Adipocyte (in vitro differentiated cells): Measurements from ENCODE around the gene TTC33.
"Not testable (repeated sequence)": the region's sequence is repeated elsewhere in the genome, so short reads cannot be mapped to it uniquely, and the experiment has no call there.

Experiments used
- DNase-seq: peaks from one replicate; pipeline ENCODE4 v3.0.0-alpha.2; 2015; ENCODE audit warnings: low read depth
- H3K27me3 ChIP-seq: replicated peaks from 2 replicates; pipeline ENCODE4 v1.7.0; 2013; ENCODE audit warnings: mild to moderate bottlenecking, low read length, moderate library complexity; ENCODE audit not compliant: control insufficient read depth, insufficient read depth
- H3K36me3 ChIP-seq: 2 replicates; pipeline ENCODE4 v1.7.0; 2013; ENCODE audit warnings: low read length, mild to moderate bottlenecking, moderate library complexity; ENCODE audit not compliant: control insufficient read depth, insufficient read depth, severe bottlenecking
- H3K4me1 ChIP-seq: 2 replicates; pipeline ENCODE4 v1.7.0; 2013; ENCODE audit warnings: mild to moderate bottlenecking, low read length, moderate library complexity; ENCODE audit not compliant: control insufficient read depth, insufficient read depth
- H3K4me3 ChIP-seq: 2 replicates; pipeline ENCODE4 v1.7.0; 2013; ENCODE audit warnings: mild to moderate bottlenecking, low read length, moderate library complexity
- H3K9ac ChIP-seq: 2 replicates; pipeline ENCODE4 v1.7.0; 2013; ENCODE audit warnings: mild to moderate bottlenecking, low read length, moderate library complexity
- H3K9me3 ChIP-seq: 2 replicates; pipeline ENCODE4 v1.7.0; 2013; ENCODE audit warnings: mild to moderate bottlenecking, low read length, moderate library complexity; ENCODE audit not compliant: control insufficient read depth

The TTC33 gene

GRCh38 chr5:40575921-40576320 is 179.8 kb downstream of the TTC33 start:
- no peak overlapping the region for H3K9ac ChIP-seq
- H3K4me1 ChIP-seq = peaks cover 9% of the 10 kb centered on the region
- H3K36me3 ChIP-seq = no peaks in the 10 kb centered on the region
- no peak for DNase-seq
- no peak overlapping the region for H3K4me3 ChIP-seq
- H3K27me3 ChIP-seq = no peaks in the 10 kb centered on the region
- no peaks in the 10 kb centered on the region for H3K9me3 ChIP-seq

DNA sequence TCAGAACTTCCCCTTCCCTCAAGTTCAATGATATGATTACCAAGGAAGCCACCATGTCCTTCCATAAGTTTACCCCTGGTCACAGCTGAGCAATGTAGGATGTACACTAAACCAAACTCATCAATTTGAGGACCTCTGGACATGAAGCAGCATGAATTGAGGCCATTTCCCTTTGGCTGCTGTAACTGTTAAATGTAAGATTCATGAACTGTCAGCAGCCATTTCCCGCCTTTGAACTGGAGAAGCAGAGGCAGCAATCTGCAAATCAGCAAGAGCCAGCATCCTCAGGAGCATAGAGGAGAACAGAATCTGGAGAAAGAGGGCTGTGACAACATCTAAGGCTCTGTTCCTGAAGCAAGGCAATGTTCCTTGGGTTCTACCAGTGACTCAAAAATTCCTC is 180.3 kb downstream of the TTC33 start:
- Histone ChIP-seq H3K4me3 (no peak overlapping the region), H3K9me3 (no peaks in the 10 kb centered on the region), H3K9ac (no peak overlapping the region), H3K4me1 (peaks cover 12% of the 10 kb centered on the region), H3K27me3 (no peaks in the 10 kb centered on the region), H3K36me3 (no peaks in the 10 kb centered on the region)
- DNase-seq = no peak

DNA sequence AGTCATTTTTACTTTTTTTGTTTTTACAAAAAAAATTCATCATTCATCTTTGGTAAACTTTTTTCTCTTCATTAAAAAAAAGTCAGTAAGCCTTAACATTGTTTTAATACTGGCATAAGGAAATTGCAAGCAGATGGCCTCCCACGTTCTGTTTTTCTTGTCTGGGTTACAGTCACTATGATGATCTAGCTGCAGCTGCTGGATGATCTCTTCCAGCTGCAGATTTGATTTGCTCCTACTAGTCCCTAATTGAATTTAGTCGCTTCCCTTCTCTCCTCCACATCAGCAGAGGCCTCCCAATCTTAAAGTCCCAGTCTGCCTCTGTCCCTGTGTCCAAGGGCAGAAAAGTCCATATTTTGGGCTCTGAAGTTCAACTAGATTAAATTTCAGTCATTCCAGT is 182.8 kb downstream of the TTC33 start:
- H3K36me3 ChIP-seq = no peaks in the 10 kb centered on the region
- no peaks in the 10 kb centered on the region for H3K27me3 ChIP-seq

GRCh38 chr5:40572391-40572790 is 183.4 kb downstream of the TTC33 start:
- DNase-seq = no peak
- no peaks in the 10 kb centered on the region for H3K9me3 ChIP-seq
- H3K4me3 ChIP-seq = no peak overlapping the region
- no peak overlapping the region for H3K9ac ChIP-seq
- no peaks in the 10 kb centered on the region for H3K36me3 ChIP-seq
- H3K27me3 ChIP-seq = no peaks in the 10 kb centered on the region
- peaks cover 18% of the 10 kb centered on the region for H3K4me1 ChIP-seq

More for the DNA sequence above, 182.8 kb downstream of the TTC33 start:
- Histone ChIP-seq H3K4me3 (no peak overlapping the region), H3K9ac (no peak overlapping the region), H3K9me3 (no peaks in the 10 kb centered on the region), H3K4me1 (peaks cover 18% of the 10 kb centered on the region)
- peak; percentile 76 for DNase-seq

DNA sequence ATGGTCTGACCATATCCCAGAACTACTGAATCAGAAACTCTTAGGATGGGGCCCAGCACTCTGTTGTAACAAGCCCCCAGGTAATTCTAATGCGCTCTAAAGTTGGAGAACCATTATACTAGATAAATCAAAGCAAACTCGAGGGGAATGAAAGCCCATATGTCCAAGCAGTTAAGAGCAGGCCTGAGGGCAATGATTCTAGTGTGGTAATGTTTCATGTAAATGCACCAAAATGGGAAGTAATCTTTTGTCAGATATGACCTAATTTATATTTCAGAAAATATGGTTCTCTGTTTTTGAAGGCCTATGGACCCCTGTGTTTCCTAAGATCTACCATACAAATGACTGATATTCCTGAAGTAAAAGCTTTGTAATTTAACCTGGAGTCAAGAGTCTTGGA is 184.0 kb downstream of the TTC33 start:
- no peak overlapping the region for H3K9ac ChIP-seq
- no peak for DNase-seq
- no peaks in the 10 kb centered on the region for H3K9me3 ChIP-seq
- no peaks in the 10 kb centered on the region for H3K36me3 ChIP-seq
- H3K27me3 ChIP-seq = no peaks in the 10 kb centered on the region
- peaks cover 18% of the 10 kb centered on the region for H3K4me1 ChIP-seq
- H3K4me3 ChIP-seq = no peak overlapping the region

DNA sequence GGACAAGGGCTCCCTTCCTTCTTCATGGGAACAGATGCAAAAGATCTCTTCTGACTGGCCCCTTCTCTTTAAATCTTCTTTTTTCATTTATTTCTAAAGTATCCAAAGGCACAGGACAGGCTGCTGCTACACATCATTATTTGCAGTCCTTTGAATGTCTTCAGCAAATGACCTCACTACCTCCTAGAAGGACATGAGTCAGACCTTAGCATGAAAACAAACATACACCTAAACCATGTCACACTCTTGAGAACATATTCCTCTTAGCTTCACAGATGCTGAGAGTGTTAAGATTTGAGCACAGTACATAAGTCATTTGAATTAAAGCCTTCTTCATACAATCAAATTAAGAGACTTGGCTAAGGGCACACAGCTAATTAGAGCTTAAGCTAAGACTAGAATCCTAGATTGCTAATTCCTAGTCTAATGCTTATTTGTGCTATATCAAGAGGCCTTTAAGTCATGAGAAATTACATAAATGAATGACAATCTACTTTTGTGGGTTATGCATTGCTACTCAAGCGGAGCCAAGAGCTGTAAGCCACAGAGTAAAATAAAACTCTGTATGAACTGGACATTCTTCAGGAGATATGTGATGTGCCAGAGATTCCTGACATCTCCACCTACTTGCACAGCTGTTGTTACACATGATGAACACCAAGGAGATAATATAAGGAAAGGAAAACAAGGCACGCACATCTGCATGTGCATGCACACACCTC is 185.2 kb downstream of the TTC33 start:
- Histone ChIP-seq H3K9ac (no peak overlapping the region), H3K36me3 (no peaks in the 10 kb centered on the region), H3K9me3 (no peaks in the 10 kb centered on the region), H3K4me1 (peaks cover 18% of the 10 kb centered on the region), H3K4me3 (no peak overlapping the region), H3K27me3 (no peaks in the 10 kb centered on the region)
- DNase-seq = peak; percentile 62

DNA sequence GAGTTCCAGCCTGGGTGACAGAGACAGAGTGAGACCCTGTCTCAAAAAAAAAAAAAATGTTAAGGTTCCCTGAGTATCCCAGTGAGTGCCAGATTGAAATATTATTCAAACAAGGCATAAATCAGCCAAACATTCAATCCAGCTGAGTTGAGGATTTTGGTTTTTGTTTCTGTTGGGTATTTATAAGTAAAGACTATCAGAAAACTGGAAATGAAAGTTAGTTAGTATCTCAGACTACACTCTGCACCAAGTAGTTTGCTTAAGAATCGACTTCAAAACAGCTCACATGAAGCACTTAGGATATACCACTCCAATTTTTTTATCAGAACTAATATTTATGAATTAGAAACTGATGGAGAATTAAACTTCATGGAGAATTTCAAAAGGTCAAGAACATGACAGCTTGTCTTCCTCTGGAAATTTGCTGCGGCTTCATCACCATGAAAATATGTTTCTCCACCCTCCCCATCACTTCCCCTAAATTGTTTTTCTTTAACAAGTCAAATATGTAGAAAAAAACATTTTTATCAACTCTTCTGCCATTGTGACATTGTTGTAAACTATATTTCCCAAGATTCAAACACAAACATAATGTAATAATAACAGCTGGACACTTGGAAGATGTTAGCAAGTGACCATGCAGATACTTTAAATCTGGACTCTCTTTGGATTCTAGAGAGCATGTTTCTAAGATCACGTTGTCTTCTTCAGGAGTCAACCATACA is 186.1 kb downstream of the TTC33 start:
- Histone ChIP-seq H3K27me3 (no peaks in the 10 kb centered on the region), H3K4me3 (no peak overlapping the region), H3K36me3 (no peaks in the 10 kb centered on the region), H3K9me3 (no peaks in the 10 kb centered on the region), H3K4me1 (peaks cover 18% of the 10 kb centered on the region), H3K9ac (no peak overlapping the region)
- peak; percentile 39 for DNase-seq

- Histone ChIP-seq H3K9ac (no peak overlapping the region), H3K9me3 (no peaks in the 10 kb centered on the region), H3K36me3 (no peaks in the 10 kb centered on the region), H3K27me3 (no peaks in the 10 kb centered on the region), H3K4me1 (peaks cover 18% of the 10 kb centered on the region), H3K4me3 (no peak overlapping the region)
- DNase-seq = no peak
Observed at GRCh38 chr5:40568548-40568947, 187.2 kb downstream of the TTC33 start.

GRCh38 chr5:40563173-40563572 is 192.6 kb downstream of the TTC33 start:
- H3K9ac ChIP-seq, H3K4me1 ChIP-seq, H3K36me3 ChIP-seq, H3K9me3 ChIP-seq, H3K27me3 ChIP-seq, DNase-seq, H3K4me3 ChIP-seq: not testable (repeated sequence)

DNA sequence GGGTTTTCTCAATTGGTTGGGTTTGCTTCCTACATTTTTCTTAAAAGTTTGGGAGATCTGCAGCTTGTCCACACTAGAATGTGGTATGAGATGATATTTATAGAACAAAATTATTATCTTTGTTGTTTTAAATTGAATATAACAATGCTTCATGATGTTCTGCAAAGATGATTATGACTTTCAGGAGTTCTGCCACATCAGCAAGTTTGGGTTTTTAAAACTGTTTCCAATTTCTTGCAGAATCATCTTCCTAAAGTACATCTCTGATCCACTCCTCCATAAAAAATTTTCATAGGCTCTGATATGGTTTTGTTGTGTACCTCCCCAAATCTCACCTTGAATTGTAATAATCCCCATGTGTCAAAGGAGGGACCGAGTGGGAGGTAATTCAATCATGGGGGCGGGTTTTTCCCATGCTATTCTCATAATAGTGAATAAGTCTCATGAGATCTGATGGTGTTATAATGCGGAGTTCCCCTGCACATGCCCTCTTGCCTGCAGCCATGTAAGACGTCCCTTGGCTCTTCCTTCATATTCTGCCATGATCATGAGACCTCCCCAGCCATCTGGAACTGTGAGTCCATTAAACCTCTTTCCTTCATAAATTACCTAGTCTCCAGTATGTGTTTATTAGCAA is 195.2 kb downstream of the TTC33 start:
- no peaks in the 10 kb centered on the region for H3K27me3 ChIP-seq
- no peaks in the 10 kb centered on the region for H3K9me3 ChIP-seq
- no peaks in the 10 kb centered on the region for H3K4me1 ChIP-seq
- DNase-seq = no peak
- no peak overlapping the region for H3K4me3 ChIP-seq
- H3K36me3 ChIP-seq = no peaks in the 10 kb centered on the region
- H3K9ac ChIP-seq = no peak overlapping the region

GRCh38 chr5:40559306-40559705 is 196.5 kb downstream of the TTC33 start:
- H3K9me3 ChIP-seq = no peaks in the 10 kb centered on the region
- no peaks in the 10 kb centered on the region for H3K4me1 ChIP-seq
- no peaks in the 10 kb centered on the region for H3K27me3 ChIP-seq
- DNase-seq = no peak
- H3K36me3 ChIP-seq = no peaks in the 10 kb centered on the region
- H3K9ac ChIP-seq = no peak overlapping the region
- H3K4me3 ChIP-seq = no peak overlapping the region
